ENCODE data around the gene CMYA5.

The CMYA5 gene

GRCh38 chr5:79793304-79793703 is 103.7 kb downstream of the CMYA5 start:
- in situ Hi-C loops (cut with MboI; ENCODE audit: low sequenced_read_pairs): no loop called here

- in situ Hi-C loops (cut with MboI; ENCODE audit: low sequenced_read_pairs): no loop called here
Measured at GRCh38 chr5:79793722-79794121, 104.1 kb downstream of the CMYA5 start.

GRCh38 chr5:79794347-79794746 is 104.7 kb downstream of the CMYA5 start:
- in situ Hi-C loops (cut with MboI; ENCODE audit: low sequenced_read_pairs): no loop called here

GRCh38 chr5:79795764-79796398 is 106.2 kb downstream of the CMYA5 start:
- in situ Hi-C loops (cut with MboI; ENCODE audit: low sequenced_read_pairs): no loop called here

- in situ Hi-C loops (cut with MboI; ENCODE audit: low sequenced_read_pairs): no loop called here
Measured at GRCh38 chr5:79798893-79799590, 109.4 kb downstream of the CMYA5 start.

GRCh38 chr5:79800979-79801827 is 111.6 kb downstream of the CMYA5 start:
- in situ Hi-C loops (cut with MboI; ENCODE audit: low sequenced_read_pairs): no loop called here

GRCh38 chr5:79802406-79802805 is 112.8 kb downstream of the CMYA5 start:
- in situ Hi-C loops (cut with MboI; ENCODE audit: low sequenced_read_pairs): no loop called here

- in situ Hi-C loops (cut with MboI; ENCODE audit: low sequenced_read_pairs): no loop called here
Measured at GRCh38 chr5:79803007-79803406, 113.4 kb downstream of the CMYA5 start.

- in situ Hi-C loops (cut with MboI; ENCODE audit: low sequenced_read_pairs): no loop called here
Measured at GRCh38 chr5:79806741-79807140, 117.1 kb downstream of the CMYA5 start.

GRCh38 chr5:79809743-79810142 is 120.1 kb downstream of the CMYA5 start:
- in situ Hi-C loops (cut with MboI; ENCODE audit: low sequenced_read_pairs): no loop called here

GRCh38 chr5:79811081-79811480 is 121.4 kb downstream of the CMYA5 start:
- in situ Hi-C loops (cut with MboI; ENCODE audit: low sequenced_read_pairs): no loop called here

GRCh38 chr5:79811904-79812303 is 122.3 kb downstream of the CMYA5 start:
- in situ Hi-C loops (cut with MboI; ENCODE audit: low sequenced_read_pairs): no loop called here

- in situ Hi-C loops (cut with MboI; ENCODE audit: low sequenced_read_pairs): no loop called here
Measured at GRCh38 chr5:79814699-79815098, 125.1 kb downstream of the CMYA5 start.

- in situ Hi-C loops (cut with MboI; ENCODE audit: low sequenced_read_pairs): no loop called here
Measured at GRCh38 chr5:79816014-79816413, 126.4 kb downstream of the CMYA5 start.

- in situ Hi-C loops (cut with MboI; ENCODE audit: low sequenced_read_pairs): no loop called here
Measured at GRCh38 chr5:79820648-79821047, 131.0 kb downstream of the CMYA5 start.

GRCh38 chr5:79824444-79824843 is 134.8 kb downstream of the CMYA5 start:
- in situ Hi-C loops (cut with MboI; ENCODE audit: low sequenced_read_pairs): no loop called here

- in situ Hi-C loops (cut with MboI; ENCODE audit: low sequenced_read_pairs): no loop called here
Measured at GRCh38 chr5:79825802-79826201, 136.2 kb downstream of the CMYA5 start.

- in situ Hi-C loops (cut with MboI; ENCODE audit: low sequenced_read_pairs): no loop called here
Measured at GRCh38 chr5:79827159-79827629, 137.6 kb downstream of the CMYA5 start.

- in situ Hi-C loops (cut with MboI; ENCODE audit: low sequenced_read_pairs): no loop called here
Measured at GRCh38 chr5:79829260-79829659, 139.6 kb downstream of the CMYA5 start.

- in situ Hi-C loops (cut with MboI; ENCODE audit: low sequenced_read_pairs): no loop called here
Measured at GRCh38 chr5:79831381-79832309, 142.0 kb downstream of the CMYA5 start.

- in situ Hi-C loops (cut with MboI; ENCODE audit: low sequenced_read_pairs): no loop called here
Measured at GRCh38 chr5:79832911-79833310, 143.3 kb downstream of the CMYA5 start.

All from HL-60/S4 treated with phorbol 12-myristate 13-acetate at 8.2 ng/mL for 4 days and 3 days (cell line).